Measurements from ENCODE around the gene WFDC1. TPM values are rescaled to one million over a fixed set of nuclear protein-coding genes. Genes with fewer than 3 reads are reported as not detected.

The WFDC1 gene
- polyA plus RNA-seq, 5 donors, result 5.1 to 10.4 (median 6.9) TPM

- DNase-seq, result no peak
These were observed 79.3 kb downstream of the WFDC1 start for GRCh38 chr16:84373907-84374489.

- DNase-seq, result no peak
These were observed 83.4 kb downstream of the WFDC1 start for GRCh38 chr16:84378099-84378498.

- DNase-seq, result no peak
These were observed 83.9 kb downstream of the WFDC1 start for GRCh38 chr16:84378567-84378966.

- DNase-seq, result no peak
These were observed 84.5 kb downstream of the WFDC1 start for GRCh38 chr16:84379008-84379708.

Other genes starting within 250 kb of the WFDC1 start
- 100 to 1,000 TPM; 103 to 123 (median 112) TPM for gene MBTPS1, start 177.9 kb upstream of the WFDC1 start, polyA plus RNA-seq (ENCODE audit: insufficient read depth in 1 of 5, insufficient read length in 5 of 5, low replicate concordance in 1 of 5)
- gene HSDL1, start 149.7 kb upstream of the WFDC1 start, polyA plus RNA-seq (ENCODE audit: insufficient read depth in 1 of 5, insufficient read length in 5 of 5, low replicate concordance in 1 of 5), result 10 to 100 TPM; 33.5 to 46.7 (median 44.7) TPM
- 10 to 100 TPM in 4 of 5 donors, 1 to 10 TPM in 1; 3.6 to 21.5 (median 15.5) TPM for gene DNAAF1, start 149.6 kb upstream of the WFDC1 start, polyA plus RNA-seq (ENCODE audit: insufficient read depth in 1 of 5, insufficient read length in 5 of 5, low replicate concordance in 1 of 5)
- 10 to 100 TPM; 32.4 to 61.4 (median 52.9) TPM for gene TAF1C, start 107.8 kb upstream of the WFDC1 start, polyA plus RNA-seq (ENCODE audit: insufficient read depth in 1 of 5, insufficient read length in 5 of 5, low replicate concordance in 1 of 5)
- 1 to 10 TPM in 1 of 5 donors, under 1 TPM in 3, not detected in 1; 0.18 to 1.1 (median 0.73) TPM for gene ADAD2, start 103.7 kb upstream of the WFDC1 start, polyA plus RNA-seq (ENCODE audit: insufficient read depth in 1 of 5, insufficient read length in 5 of 5, low replicate concordance in 1 of 5)
- under 1 TPM; 0.05 to 0.10 (median 0.06) TPM for gene KCNG4, start 54.9 kb upstream of the WFDC1 start, polyA plus RNA-seq (ENCODE audit: insufficient read depth in 1 of 5, insufficient read length in 5 of 5, low replicate concordance in 1 of 5)
- gene ATP2C2, start 73.7 kb downstream of the WFDC1 start, polyA plus RNA-seq (ENCODE audit: insufficient read depth in 1 of 5, insufficient read length in 5 of 5, low replicate concordance in 1 of 5), result 10 to 100 TPM; 14.6 to 27.0 (median 16.4) TPM
- gene MEAK7, start 209.8 kb downstream of the WFDC1 start, polyA plus RNA-seq (ENCODE audit: insufficient read depth in 1 of 5, insufficient read length in 5 of 5, low replicate concordance in 1 of 5), result 10 to 100 TPM; 17.2 to 22.5 (median 18.2) TPM

Data from right lung (tissue), 5 donors.